Osteoblast (primary cell): ENCODE results near the gene ALPG. TPM values are rescaled to one million over a fixed set of nuclear protein-coding genes. Genes with fewer than 3 reads are reported as not detected.

ENCODE experiments used
- DNase-seq: peaks from one replicate; pipeline ENCODE4 v3.0.0; 2011; ENCODE audit warnings: low spot score, mixed read lengths; ENCODE audit not compliant: insufficient read length; ENCODE audit errors: missing footprints
- H2AFZ ChIP-seq: 2 replicates; pipeline ENCODE4 v1.6.0; 2011; ENCODE audit warnings: mild to moderate bottlenecking, low read length
- H3K27ac ChIP-seq: 2 replicates; pipeline ENCODE4 v1.5.1; 2011; ENCODE audit warnings: mild to moderate bottlenecking, low read depth, low read length, moderate library complexity
- H3K27me3 ChIP-seq: 2 replicates; pipeline ENCODE4 v1.6.0; 2012; ENCODE audit warnings: mild to moderate bottlenecking, control low read depth, inconsistent platforms, low read length, moderate library complexity; ENCODE audit not compliant: insufficient read depth
- H3K36me3 ChIP-seq: 2 replicates; pipeline ENCODE4 v1.5.1; 2011; ENCODE audit warnings: mild to moderate bottlenecking, low read length, control low read depth, moderate library complexity; ENCODE audit not compliant: insufficient read depth
- H3K4me1 ChIP-seq: 2 replicates; pipeline ENCODE4 v1.5.1; 2011; ENCODE audit warnings: mild to moderate bottlenecking, low read length, control low read depth, moderate library complexity; ENCODE audit not compliant: insufficient read depth
- H3K4me2 ChIP-seq: 2 replicates; pipeline ENCODE4 v1.6.0; 2011; ENCODE audit warnings: mild to moderate bottlenecking, low read length; ENCODE audit not compliant: insufficient read depth
- H3K4me3 ChIP-seq: fragments of 200-600 bp; sonication (generic); 3 replicates; pipeline ENCODE4 v1.5.1; 2012; ENCODE audit warnings: mild to moderate bottlenecking, low read length, inconsistent platforms; ENCODE audit not compliant: insufficient read depth
- H3K79me2 ChIP-seq: 2 replicates; pipeline ENCODE4 v1.6.0; 2012; ENCODE audit warnings: mild to moderate bottlenecking, low read length, control low read depth, inconsistent platforms; ENCODE audit not compliant: insufficient read depth
- H3K9me3 ChIP-seq: 2 replicates; pipeline ENCODE4 v1.5.1; 2011; ENCODE audit warnings: low read depth, low read length, control low read depth
- H4K20me1 ChIP-seq: 2 replicates; pipeline ENCODE4 v1.6.0; 2012; ENCODE audit warnings: mild to moderate bottlenecking, low read length, control low read depth; ENCODE audit not compliant: insufficient read depth
- CTCF ChIP-seq: IDR thresholded peaks from 2 replicates; pipeline ENCODE4 v1.5.1; 2011; ENCODE audit warnings: mild to moderate bottlenecking, low read depth, low read length, moderate library complexity; ENCODE audit errors: extremely low read depth
- total RNA-seq: library from RNA; depleted of rRNA; stranded (reverse); fragments of >200 nt; gene quantifications from 2 replicates; pipeline ENCODE4 v1.2.3, GENCODE V29; 2012

ALPG gene
- total RNA-seq, 1 donor: not detected

- Histone ChIP-seq H2AFZ (no peak overlapping the region), H3K4me2 (no peak overlapping the region), H3K9me3 (no peaks in the 10 kb centered on the region), H3K4me3 (no peak overlapping the region), H3K79me2 (no peaks in the 10 kb centered on the region), H3K36me3 (no peaks in the 10 kb centered on the region), H3K27me3 (peaks cover 13% of the 10 kb centered on the region), H3K4me1 (no peaks in the 10 kb centered on the region), H4K20me1 (no peaks in the 10 kb centered on the region), H3K27ac (no peak overlapping the region)
- no peak for DNase-seq
- TF ChIP-seq CTCF: no peak
Measured at GRCh38 chr2:232395586-232395985, 11.1 kb upstream of the ALPG start.

DNA sequence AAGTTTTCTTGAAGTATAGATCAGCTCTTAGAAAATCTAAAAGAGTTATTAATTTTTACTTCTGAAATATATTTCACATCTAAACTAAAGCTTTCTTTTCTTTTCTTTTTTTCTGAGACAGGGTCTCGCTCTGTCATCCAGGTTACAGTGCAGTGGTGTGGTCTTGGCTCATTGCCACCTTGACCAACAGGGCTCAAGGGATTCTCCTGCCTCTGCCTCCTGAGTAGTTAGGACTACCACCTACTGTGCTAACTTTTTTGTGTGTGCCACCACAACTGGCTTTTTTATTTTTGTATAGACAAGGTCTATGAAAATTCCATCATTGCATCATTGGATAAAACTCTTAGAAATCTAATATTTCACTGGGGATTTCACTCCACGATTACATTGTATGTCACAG lies 10.0 kb upstream of the ALPG start:
- no peaks in the 10 kb centered on the region for H3K36me3 ChIP-seq
- H4K20me1 ChIP-seq: no peaks in the 10 kb centered on the region
- H3K27me3 ChIP-seq: peaks cover 7% of the 10 kb centered on the region
- H3K4me2 ChIP-seq: no peak overlapping the region
- H3K4me1 ChIP-seq: no peaks in the 10 kb centered on the region
- no peak overlapping the region for H2AFZ ChIP-seq
- no peak for TF ChIP-seq CTCF
- no peak overlapping the region for H3K4me3 ChIP-seq
- H3K79me2 ChIP-seq: no peaks in the 10 kb centered on the region
- no peak for DNase-seq
- H3K9me3 ChIP-seq: no peaks in the 10 kb centered on the region
- no peak overlapping the region for H3K27ac ChIP-seq

DNA sequence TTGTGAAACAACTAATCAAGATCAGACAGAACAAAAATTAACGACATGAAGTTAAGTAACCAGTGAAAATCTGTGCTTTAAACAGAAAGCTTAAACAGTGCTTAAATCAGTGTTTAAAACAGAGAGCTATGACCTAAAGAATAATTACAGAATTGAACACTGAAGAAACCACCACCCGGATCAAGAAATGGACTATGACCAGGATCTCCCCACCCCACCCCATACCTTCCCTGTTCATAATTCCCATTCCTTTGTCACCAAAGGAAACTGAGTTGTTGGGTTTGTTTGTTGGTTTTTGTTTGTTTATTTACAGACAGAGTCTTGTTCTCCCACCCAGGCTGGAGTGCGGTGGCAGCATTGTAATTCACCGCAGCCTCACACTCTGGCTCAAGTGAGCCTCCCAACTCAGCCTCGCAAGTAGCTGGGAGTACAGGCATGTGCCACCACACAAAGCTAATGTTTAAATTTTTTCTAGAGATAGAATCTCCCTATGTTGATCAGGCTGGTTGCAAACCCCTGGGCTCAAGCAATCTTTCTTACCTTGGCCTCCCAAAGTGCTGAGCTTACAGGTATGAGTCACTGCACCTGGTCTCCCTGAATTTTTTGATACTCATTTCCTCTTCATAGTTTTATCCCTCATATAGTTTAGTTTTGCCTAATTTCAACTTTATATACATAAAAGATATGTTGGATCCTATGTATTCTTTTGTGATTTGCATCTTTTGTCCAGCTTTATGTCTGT lies 8.2 kb upstream of the ALPG start:
- Histone ChIP-seq H2AFZ (no peak overlapping the region), H3K4me2 (no peak overlapping the region), H3K36me3 (no peaks in the 10 kb centered on the region), H4K20me1 (no peaks in the 10 kb centered on the region), H3K4me3 (no peak overlapping the region), H3K9me3 (no peaks in the 10 kb centered on the region), H3K27me3 (peaks cover 7% of the 10 kb centered on the region), H3K4me1 (no peaks in the 10 kb centered on the region), H3K27ac (no peak overlapping the region), H3K79me2 (no peaks in the 10 kb centered on the region)
- peak; percentile 65 for DNase-seq
- no peak for TF ChIP-seq CTCF

DNA sequence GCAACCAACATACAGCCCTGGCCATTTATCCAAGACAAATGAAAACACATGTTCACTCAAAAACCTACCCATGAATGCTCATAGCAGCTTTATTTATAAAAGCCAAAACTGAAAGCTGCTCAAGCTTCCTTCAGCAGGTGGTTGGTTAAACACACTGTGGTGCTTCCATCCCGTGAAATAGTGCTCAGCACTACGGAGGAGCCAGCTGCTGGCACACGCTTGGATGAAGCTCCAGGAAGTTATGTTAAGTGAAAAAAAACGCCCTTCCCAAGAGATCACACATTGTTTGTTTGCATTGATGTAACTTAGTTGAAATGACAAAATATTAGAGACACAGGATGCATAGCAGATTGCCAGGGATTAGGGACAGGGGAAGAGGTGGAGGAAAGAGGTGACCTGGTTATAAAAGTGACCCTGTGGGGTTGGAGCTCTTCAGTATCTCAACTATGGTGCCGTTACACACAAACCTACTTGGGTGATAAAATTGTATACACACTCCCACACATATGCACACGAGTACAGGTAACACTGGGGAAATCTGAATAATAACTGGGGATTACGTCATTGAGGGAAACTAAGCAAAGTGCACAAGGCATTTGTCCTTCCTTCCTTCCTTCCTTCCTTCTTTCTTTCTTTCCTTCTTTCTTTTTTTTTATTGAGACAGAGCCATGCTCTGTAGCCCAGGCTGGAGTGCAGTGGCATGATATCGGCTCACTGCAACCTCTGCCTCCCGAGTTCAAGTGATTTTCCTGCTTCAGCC lies 6.2 kb upstream of the ALPG start:
- peaks cover 7% of the 10 kb centered on the region for H3K27me3 ChIP-seq
- H2AFZ ChIP-seq: no peak overlapping the region
- H3K4me1 ChIP-seq: no peaks in the 10 kb centered on the region
- no peaks in the 10 kb centered on the region for H3K36me3 ChIP-seq
- H3K4me2 ChIP-seq: no peak overlapping the region
- no peak for DNase-seq
- H3K79me2 ChIP-seq: no peaks in the 10 kb centered on the region
- no peak for TF ChIP-seq CTCF
- H3K4me3 ChIP-seq: no peak overlapping the region
- H3K27ac ChIP-seq: no peak overlapping the region
- no peaks in the 10 kb centered on the region for H4K20me1 ChIP-seq
- no peaks in the 10 kb centered on the region for H3K9me3 ChIP-seq
